GM19372 (cell line): ENCODE measurements around the gene MXRA8.

ENCODE experiments used
- ATAC-seq: cut with Tn5 transposase; IDR thresholded peaks from one replicate; pipeline ENCODE4 v1.9.1; 2021; ENCODE audit warnings: mild to moderate bottlenecking, low read depth, moderate library complexity; ENCODE audit not compliant: unreplicated experiment

The MXRA8 gene

GRCh38 chr1:1336931-1337792 lies 21.2 kb downstream of the MXRA8 start:
- ATAC-seq = no peak

GRCh38 chr1:1336446-1336845 lies 21.9 kb downstream of the MXRA8 start:
- ATAC-seq = no peak

GRCh38 chr1:1335792-1336248 lies 22.5 kb downstream of the MXRA8 start:
- no peak for ATAC-seq

GRCh38 chr1:1335283-1335682 lies 23.1 kb downstream of the MXRA8 start:
- no peak for ATAC-seq

GRCh38 chr1:1334835-1335234 lies 23.5 kb downstream of the MXRA8 start:
- no peak for ATAC-seq

GRCh38 chr1:1333551-1334241 lies 24.7 kb downstream of the MXRA8 start:
- ATAC-seq = no peak

DNA sequence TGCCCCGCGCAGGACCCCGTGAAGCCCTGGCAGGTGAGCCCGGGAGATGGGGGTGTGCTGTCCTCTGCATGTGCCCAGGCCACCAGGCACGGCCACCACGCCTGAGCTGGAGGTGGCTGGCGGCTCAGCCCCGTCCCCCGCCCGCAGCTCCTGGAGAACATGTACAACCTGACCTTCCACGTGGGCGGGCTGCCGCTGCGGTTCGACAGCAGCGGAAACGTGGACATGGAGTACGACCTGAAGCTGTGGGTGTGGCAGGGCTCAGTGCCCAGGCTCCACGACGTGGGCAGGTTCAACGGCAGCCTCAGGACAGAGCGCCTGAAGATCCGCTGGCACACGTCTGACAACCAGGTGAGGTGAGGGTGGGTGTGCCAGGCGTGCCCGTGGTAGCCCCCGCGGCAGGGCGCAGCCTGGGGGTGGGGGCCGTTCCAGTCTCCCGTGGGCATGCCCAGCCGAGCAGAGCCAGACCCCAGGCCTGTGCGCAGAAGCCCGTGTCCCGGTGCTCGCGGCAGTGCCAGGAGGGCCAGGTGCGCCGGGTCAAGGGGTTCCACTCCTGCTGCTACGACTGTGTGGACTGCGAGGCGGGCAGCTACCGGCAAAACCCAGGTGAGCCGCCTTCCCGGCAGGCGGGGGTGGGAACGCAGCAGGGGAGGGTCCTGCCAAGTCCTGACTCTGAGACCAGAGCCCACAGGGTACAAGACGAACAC lies 25.4 kb downstream of the MXRA8 start:
- ATAC-seq = no peak

DNA sequence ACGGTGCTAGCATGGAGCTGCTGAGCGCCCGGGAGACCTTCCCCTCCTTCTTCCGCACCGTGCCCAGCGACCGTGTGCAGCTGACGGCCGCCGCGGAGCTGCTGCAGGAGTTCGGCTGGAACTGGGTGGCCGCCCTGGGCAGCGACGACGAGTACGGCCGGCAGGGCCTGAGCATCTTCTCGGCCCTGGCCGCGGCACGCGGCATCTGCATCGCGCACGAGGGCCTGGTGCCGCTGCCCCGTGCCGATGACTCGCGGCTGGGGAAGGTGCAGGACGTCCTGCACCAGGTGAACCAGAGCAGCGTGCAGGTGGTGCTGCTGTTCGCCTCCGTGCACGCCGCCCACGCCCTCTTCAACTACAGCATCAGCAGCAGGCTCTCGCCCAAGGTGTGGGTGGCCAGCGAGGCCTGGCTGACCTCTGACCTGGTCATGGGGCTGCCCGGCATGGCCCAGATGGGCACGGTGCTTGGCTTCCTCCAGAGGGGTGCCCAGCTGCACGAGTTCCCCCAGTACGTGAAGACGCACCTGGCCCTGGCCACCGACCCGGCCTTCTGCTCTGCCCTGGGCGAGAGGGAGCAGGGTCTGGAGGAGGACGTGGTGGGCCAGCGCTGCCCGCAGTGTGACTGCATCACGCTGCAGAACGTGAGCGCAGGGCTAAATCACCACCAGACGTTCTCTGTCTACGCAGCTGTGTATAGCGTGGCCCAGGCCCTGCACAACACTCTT lies 26.2 kb downstream of the MXRA8 start:
- no peak for ATAC-seq

DNA sequence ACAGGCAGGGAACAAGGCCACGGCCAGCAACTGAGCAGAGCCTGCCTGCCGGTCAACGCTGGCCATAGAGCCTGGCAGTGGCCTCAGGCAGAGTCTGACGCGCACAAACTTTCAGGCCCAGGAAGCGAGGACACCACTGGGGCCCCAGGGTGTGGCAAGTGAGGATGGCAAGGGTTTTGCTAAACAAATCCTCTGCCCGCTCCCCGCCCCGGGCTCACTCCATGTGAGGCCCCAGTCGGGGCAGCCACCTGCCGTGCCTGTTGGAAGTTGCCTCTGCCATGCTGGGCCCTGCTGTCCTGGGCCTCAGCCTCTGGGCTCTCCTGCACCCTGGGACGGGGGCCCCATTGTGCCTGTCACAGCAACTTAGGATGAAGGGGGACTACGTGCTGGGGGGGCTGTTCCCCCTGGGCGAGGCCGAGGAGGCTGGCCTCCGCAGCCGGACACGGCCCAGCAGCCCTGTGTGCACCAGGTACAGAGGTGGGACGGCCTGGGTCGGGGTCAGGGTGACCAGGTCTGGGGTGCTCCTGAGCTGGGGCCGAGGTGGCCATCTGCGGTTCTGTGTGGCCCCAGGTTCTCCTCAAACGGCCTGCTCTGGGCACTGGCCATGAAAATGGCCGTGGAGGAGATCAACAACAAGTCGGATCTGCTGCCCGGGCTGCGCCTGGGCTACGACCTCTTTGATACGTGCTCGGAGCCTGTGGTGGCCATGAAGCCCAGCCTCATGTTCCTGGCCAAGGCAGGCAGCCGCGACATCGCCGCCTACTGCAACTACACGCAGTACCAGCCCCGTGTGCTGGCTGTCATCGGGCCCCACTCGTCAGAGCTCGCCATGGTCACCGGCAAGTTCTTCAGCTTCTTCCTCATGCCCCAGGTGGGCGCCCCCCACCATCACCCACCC lies 27.0 kb downstream of the MXRA8 start, which contains the start of gene TAS1R3:
TSS of gene TAS1R3 (plus strand) at position 213 of the 898 bp plus-strand sequence. CDS start at position 279, 66 bp downstream.
- ATAC-seq = no peak

DNA sequence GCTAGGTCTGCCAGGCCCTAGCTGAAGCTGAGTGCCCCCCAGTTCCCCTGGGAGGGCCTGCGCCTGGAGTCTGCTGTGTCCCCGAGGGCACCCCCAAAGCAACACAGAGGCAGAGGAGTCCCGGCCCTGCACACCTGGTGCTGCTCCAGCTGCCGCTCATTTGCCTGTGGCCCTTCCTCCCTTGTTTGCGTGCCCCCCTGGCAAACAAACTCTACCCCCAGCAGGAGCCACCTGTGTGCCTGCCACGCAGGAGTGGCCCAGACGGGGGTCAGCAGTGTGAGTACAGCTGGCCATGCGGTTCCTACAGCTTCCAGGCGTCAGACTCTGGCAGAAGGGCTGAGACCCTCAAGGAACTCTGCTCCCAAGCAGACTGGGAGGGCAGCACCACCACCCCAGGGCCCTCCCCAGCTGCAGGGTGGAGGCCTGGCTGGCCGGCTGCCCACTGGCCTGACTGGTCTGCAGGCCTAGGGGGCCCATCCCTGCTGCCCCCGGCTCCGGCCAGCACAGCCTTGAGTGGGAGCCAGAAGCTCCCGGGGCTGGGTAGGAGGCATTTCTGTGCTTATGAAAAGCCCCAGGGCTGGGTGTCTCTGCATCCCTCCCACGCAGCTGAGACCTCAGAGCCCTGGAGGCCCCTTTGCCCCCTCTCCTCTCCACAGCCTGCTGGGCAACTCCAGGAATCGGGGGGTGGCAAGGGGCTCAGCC lies 27.8 kb downstream of the MXRA8 start:
- ATAC-seq = no peak

DNA sequence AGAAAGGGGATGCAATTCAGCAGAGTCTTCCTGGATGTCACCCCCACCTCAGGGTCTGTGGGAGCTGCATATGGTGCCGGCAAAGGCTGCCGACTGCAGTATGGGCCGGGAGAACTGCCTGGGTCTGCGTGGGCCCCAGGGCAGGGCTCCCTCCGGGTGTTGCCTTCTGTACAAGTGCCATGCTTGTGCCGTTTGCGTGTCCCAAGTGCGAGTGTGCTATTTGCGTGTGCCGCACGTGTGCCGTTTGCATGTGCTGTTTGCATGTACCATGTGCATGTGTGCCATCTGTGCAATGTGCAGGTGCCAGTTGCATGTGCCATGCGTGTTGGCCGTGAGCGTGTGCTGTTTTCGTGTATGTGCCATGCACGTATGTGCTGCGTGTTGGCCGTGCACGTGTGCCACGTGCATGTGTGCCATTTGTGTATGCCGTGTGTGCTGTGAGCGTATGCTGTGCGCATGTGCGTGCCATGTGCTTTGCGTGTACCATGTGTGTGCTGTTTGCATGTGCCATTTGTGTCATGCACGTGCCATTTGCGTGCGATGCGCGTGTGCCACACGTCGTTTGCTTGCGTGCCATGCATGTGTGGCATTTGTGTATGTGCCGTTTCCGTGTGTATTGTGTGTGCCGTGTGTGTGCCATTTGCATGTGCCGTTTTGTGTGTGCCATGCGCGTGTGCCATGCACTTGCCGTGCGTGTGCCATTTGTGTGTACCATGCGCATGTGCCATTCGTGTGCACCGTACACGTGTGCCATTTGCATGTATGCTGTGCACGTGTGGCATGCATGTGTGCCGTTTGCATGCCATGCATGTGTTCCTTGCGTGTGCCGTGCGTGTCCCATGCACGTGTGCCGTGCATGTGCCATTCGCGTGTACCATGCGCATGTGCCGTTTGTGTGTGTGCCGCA lies 28.8 kb downstream of the MXRA8 start:
- no peak for ATAC-seq

DNA sequence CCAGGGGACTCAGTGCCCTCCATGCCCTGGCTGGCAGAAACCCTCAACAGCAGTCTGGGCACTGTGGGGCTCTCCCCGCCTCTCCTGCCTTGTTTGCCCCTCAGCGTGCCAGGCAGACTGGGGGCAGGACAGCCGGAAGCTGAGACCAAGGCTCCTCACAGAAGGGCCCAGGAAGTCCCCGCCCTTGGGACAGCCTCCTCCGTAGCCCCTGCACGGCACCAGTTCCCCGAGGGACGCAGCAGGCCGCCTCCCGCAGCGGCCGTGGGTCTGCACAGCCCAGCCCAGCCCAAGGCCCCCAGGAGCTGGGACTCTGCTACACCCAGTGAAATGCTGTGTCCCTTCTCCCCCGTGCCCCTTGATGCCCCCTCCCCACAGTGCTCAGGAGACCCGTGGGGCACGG lies 30.1 kb downstream of the MXRA8 start:
- ATAC-seq = no peak

GRCh38 chr1:1327291-1327690 lies 31.1 kb downstream of the MXRA8 start:
- ATAC-seq = no peak

- no peak for ATAC-seq
These were observed 32.2 kb downstream of the MXRA8 start for GRCh38 chr1:1326075-1326605.

DNA sequence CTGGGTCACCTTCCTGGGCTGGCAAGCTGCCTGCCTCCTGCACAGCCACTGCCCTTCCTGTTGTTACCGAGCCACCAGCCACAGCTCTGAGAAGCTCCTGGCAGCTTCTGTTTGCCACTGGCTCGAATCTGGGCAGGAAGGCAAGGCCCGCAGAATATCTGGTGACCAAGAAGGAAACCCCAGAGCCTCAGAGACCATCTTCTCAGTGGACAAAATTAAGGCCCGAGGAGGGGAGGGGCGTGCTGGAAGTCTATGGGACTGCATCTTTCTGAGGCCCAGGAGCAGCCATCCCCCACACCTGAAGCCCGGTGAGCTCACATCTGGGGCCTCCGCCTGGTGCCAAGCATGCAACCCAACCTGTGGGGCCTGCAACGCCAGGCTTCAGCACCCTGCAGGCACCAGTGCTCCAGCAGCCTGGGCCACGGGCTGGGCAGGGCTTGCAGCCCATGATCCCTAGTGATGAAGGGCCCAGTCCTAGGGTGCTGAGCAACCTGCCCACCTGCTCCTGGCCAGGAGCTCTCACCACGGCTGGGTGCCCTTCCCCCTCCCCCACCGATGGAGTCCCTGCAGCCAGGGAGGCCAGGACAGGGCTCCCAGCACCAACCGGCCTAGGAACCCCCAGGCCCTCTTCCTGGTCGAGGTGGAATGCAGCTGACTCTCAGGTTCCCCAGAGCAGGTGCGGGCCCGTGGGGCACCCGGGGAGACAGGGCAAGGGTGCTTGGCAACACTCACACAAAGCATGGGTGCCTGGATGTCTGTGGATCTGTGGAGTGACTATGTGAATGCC lies 32.9 kb downstream of the MXRA8 start:
- ATAC-seq = no peak

DNA sequence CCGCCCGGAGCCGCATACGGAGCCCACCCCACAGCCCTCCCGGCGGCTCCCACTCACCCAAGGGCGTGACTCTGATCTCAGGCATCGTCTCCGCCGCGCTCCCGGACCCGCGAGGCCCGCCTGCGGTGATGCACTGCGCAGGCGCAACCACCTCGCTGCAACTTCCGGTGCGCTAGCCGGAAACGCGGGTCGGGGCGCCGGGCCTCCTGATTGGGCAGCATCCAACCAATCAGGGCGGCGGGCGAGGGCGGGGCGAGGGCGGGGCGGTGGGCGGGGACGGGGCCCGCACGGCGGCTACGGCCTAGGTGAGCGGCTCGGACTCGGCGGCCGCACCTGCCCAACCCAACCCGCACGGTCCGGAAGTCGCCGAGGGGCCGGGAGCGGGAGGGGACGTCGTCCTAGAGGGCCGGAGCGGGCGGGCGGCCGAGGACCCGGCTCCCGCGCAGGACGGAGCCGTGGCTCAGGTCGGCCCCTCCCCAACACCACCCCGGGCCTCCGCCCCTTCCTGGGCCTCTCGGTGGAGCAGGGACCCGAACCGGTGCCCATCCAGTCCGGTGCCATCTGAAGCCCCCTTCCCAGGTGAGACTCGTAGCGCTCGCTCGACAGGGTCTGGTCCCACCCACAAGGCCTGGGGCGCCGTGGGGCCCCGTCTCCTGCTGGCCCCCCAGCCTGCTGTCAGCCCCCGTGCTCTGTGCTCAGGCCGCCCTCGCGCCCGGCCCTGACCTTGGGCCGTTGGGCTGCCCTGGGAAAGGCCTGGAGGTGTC lies 33.6 kb downstream of the MXRA8 start, which contains the start of the genes CPTP and INTS11:
TSS of gene CPTP (plus strand) at position 279 of the 764 bp plus-strand sequence. CDS start 2,109 bp downstream, outside the sequence.
TSS of gene INTS11 (minus strand) at position 137 of the 764 bp plus-strand sequence. CDS start at position 85, 52 bp downstream.
- peak; percentile 79 for ATAC-seq
